ENCODE data around the gene MCM10.
"Not testable (repeated sequence)": the region's sequence is repeated elsewhere in the genome, so short reads cannot be mapped to it uniquely, and the experiment has no call there.

Gene MCM10

DNA sequence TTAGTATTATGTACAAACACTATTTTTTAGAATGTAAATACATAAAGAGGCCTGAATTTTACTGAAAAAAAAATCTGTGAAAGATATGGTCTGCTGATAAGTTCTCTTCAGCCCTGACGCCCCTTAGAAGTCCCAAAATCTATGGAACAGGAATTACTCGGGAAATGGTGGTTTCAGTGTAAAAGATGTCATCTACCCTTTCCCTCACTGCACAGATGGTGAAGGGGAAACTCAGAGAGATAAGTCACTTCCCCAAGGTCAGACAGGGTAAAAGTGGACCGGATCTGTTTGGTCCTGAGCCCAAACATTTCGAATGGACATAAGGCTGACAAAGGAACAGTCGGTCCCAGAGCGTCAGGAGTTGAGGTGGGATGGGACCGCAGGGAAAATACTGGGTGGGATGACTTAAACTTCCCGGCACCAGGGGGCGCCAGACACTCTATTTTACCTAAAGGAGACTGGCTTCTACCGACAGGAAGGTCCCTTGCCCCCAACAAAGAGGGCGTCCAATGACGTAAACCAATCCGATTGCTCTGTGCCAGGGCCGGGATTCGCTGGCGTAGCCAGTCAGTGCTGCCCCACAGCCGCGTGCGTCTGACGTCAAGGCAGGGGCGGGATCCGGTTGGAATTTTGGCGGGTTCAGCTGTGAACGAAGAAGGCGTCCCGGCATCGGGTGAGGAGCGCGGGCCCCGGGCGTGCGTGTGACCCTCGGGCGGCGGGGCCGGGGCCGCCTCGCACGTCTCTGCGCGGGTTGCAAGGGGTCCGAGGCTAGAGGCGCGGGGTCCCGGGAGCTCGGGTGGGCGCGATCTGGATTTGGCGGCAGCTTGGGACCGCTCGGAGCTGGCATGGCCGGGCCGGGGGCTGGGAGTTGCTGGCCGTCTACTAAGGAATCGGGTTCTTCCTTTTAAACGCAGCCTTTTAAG, at the start of gene MCM10:
MCM10 (plus strand) TSS at position 625 of the 923 bp plus-strand sequence. CDS start 2,645 bp downstream, outside the sequence.
- peak; percentile 100 for DNase-seq

DNA sequence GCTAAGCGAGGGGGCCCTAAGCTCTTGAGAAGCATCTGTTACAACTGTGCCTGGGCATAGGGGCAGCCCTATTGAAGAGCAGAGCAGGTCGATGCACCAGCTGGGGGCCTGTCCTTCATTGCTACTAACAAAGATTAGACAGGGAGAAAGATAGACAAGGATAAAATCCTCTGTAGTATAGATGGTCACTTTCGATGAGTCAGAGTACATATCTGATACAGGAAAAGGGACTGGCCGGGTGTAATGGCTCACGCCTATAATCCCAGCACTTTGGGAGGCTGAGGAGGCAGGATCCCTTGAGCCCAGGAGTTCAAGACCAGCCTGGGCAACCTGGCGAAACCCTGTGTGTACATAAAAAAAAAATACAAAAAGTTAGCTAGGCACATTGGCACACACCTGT, 47.8 kb upstream of the MCM10 start:
- no peak for DNase-seq

DNA sequence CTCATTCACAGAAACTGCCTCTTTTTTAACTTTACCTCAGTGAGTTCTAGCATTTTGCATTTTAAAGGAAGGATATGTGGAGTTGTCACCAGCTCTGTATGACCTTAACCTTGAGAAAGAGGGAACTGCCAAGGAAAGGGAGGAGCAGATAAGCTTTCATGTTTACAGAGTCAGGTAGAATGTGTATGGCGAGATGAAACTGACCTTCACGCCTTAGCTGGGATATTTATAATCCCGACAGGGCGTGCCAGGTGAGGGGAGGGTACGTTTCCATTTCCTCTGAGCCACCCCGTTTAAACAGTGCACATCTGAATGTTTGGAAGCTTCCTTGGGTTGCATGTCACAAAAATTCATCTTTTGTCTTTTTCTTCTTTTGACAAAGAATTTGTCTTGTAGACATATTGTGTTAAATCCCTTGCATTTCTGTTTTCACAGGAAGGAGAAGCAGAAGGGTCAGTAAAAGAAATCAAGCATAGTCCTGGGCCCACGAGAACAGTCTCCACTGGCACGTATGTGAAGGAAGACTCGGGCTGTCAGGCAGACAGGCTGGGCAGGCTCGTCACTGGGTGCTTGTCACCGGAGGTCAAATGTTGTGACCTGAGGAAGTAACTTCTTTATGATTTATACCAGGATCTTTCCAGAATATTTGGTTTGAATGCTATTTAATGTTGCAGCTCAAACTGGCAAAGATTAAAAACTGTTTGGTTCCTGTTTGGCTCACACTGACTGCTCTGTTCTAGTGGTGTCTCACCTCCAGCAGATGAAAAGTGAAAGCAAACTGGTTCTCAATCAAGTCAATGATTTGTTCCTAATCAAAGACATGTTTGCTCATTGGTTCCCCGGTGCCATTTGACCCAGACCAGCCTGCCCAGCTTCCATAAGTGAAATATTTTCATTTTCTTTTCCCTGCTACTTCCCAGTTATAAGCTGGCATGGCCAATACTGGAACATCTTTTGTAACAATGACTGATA, 45.2 kb upstream of the MCM10 start:
- DNase-seq: no peak

- DNase-seq: peak; percentile 89
These were observed 43.2 kb upstream of the MCM10 start for GRCh38 chr10:13117841-13118783.

GRCh38 chr10:13118784-13119410, 42.5 kb upstream of the MCM10 start:
- DNase-seq: no peak

GRCh38 chr10:13120786-13121499, 40.4 kb upstream of the MCM10 start:
- DNase-seq: peak; percentile 22

- no peak for DNase-seq
These were observed 39.9 kb upstream of the MCM10 start for GRCh38 chr10:13121500-13121854.

GRCh38 chr10:13136651-13137050, 24.7 kb upstream of the MCM10 start:
- no peak for DNase-seq

- no peak for DNase-seq
These were observed 22.2 kb upstream of the MCM10 start for GRCh38 chr10:13139150-13139549.

- no peak for DNase-seq
These were observed 21.7 kb upstream of the MCM10 start for GRCh38 chr10:13139676-13140075.

DNA sequence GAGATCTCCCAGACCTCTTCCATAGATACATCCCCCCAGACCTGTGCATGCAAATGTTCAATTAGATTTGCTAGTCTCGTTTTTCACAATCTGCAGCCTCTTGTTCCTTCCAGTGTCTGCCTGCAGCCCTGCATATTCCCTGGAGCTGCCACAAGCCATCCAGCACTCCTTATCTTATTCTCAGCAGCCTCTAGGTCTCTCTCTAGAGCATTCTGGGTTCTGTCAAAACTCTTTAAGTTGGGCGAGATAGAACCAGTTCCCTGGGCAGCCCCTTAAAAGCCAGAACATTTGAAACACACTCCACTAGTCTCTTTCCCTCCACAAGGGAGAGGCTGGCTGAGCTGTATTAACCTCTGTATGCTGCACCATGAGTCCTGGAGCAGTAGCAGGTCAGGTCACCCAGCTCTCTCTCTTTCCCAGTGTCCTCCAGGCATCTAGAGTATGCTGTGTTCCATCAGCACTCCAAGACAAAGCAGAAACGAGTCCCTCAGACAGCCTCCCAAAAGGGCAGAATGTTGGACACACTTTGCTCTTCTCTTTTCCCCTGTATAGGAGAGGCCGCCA, 20.6 kb upstream of the MCM10 start:
- DNase-seq: peak; percentile 36

DNA sequence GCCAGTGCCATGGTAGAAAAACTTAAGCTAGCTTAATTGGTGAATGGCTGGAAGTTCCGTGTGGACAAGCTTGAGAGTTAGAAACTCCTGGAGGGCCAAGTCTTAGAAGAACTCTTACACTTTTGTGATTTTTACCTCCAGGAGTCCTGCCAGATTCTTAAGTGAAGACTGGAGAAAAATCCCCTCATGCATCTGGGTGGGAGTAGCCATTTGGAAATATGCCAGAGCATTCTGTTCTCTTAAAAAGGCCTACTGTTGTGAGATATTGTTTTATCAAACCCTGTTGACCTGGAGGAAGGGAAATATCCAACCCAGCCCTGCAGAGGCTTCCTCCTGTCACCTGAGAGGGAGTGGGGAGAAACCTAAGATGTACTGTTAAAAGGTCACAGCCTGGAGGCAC, 17.6 kb upstream of the MCM10 start:
- peak; percentile 52 for DNase-seq

- DNase-seq: no peak
These were observed 16.5 kb upstream of the MCM10 start for GRCh38 chr10:13144814-13145213.

- peak; percentile 87 for DNase-seq
These were observed 15.0 kb upstream of the MCM10 start for GRCh38 chr10:13146379-13146778.

DNA sequence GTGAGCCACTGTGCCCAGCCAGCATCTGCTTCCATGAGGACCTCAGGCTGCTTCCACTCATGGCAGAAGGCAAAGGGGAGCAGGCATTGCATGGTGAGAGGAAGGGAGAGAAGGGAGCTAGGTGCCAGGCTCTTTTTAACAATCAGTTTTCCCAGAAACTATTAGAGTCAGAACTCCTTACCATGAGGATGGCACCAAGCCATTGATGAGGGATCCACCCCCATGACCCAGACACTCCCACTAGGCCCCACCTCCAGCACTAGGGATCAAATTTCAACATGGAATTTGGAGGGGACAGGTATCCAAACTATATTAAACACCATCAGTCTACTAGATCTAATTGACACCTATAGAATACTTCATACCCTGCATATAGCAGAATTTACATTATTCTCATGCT, 14.2 kb upstream of the MCM10 start:
- DNase-seq: no peak

- DNase-seq: no peak
These were observed 9.1 kb upstream of the MCM10 start for GRCh38 chr10:13152296-13152695.

DNA sequence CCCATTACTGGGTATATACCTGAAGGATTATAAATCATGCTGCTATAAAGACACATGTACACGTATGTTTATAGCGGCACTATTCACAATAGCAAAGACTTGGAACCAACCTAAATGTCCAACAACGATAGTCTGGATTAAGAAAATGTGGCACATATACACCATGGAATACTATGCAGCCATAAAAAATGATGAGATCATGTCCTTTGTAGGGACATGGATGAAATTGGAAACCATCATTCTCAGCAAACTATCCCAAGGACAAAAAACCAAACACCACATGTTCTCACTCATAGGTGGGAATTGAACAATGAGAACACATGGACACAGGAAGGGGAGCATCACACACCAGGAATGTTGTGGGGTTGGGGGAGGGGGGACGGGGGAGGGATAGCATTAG, 5.5 kb upstream of the MCM10 start:
- DNase-seq: not testable (repeated sequence)

GRCh38 chr10:13158401-13158800, 3.0 kb upstream of the MCM10 start:
- peak; percentile 15 for DNase-seq

- DNase-seq: peak; percentile 46
These were observed 506 bp downstream of the MCM10 start for GRCh38 chr10:13161857-13162271.

- DNase-seq: no peak
These were observed 2.5 kb downstream of the MCM10 start for GRCh38 chr10:13163859-13164258.

GRCh38 chr10:13165177-13165576, 3.8 kb downstream of the MCM10 start:
- peak; percentile 55 for DNase-seq
